ENCODE results near the gene BCAT1.

The BCAT1 gene, protein sequence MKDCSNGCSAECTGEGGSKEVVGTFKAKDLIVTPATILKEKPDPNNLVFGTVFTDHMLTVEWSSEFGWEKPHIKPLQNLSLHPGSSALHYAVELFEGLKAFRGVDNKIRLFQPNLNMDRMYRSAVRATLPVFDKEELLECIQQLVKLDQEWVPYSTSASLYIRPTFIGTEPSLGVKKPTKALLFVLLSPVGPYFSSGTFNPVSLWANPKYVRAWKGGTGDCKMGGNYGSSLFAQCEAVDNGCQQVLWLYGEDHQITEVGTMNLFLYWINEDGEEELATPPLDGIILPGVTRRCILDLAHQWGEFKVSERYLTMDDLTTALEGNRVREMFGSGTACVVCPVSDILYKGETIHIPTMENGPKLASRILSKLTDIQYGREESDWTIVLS

DNA sequence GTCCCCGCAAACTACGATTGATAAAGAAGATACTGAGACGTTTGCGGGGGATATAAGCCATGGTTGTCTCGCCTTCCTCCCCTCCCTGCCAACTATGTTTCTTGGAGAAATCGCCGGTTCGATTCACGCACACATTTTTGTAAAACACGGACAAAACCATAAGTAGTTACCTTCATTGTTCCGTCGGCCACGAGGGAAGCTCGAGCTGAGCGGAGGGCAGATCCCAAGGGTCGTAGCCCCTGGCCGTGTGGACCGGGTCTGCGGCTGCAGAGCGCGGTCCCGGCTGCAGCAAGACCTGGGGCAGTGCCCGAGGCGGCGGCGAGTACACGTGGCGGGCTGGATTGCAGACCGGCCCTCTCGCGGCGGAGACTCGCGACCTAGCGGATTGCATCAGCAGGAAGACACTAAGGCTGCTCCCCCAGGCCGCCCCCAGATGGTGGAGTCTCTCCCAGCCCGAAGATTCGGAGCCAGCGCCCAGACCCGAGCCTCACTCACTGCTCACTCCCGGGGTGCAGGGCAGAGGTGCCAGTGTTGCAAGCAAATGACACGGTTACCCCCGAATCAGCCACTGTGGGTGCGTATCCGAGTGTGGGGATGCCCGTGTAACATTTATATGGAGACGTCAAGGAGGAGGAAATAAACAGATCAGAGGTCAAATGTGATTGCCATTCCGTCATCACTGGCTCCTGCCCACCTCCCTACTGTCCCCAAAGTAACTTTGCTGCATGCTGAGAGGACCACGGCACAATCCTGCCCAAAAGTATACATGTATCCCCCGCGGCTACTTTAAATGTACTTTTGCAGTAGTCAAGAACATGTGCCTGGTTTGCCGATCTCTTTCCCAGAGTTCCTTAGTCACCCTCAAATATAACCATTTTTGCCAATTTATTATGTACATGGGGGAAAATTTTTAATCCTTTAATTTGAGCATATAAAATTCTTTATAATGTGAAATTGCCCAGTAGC lies at the start of gene BCAT1:
BCAT1 (minus strand) TSS at position 345 of the 966 bp plus-strand sequence; CDS start at position 176, 169 bp downstream.
- peak; percentile 65 for DNase-seq

DNA sequence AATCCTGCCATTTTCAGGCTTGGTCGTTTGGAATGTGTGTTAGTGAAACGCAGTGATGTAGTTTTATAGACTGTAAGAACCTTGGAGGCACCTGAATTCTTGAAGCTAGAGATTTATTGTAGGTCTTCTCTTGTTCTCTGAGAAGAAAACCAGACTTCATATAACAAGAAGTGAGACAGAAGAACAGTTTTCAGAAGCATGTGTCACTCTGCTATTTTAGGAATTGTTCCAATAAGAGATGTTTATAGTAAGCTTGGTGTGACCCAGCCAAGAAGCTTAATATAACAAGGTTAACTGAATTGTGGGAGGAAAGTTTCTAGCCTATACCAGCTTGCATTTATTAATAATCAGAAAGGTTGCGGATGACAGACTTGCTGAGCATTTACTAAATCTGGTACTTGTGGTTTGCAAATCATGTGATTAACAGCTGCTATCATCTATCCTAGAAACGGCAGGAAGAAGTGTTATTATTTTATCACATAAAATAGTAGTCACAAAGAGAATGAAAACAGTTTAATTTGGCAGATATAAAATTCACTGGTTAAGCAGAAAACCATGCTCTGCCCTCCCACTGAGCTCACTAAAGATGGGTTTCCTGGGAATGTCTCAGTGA lies 49.2 kb upstream of the BCAT1 start:
- DNase-seq = no peak

DNA sequence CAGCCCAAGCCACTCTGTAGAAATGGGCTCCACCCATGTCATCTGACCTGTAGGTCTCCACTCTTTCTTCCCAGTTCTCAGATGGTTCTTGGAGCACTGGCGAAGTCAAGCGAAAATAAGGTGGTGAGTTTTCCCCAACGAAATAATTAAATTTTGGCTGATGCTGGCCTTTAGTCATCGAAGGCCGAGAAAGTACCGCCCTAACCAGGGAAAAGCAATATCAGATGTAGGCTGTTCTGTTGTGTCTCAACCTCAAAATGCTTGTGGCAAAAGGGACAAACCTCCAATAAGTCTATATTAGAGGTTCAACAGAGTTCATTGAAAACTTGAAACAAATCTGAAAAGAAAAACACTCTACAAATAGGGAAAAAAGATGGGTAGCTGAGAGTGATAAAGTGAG lies 48.6 kb upstream of the BCAT1 start:
- DNase-seq = no peak

DNA sequence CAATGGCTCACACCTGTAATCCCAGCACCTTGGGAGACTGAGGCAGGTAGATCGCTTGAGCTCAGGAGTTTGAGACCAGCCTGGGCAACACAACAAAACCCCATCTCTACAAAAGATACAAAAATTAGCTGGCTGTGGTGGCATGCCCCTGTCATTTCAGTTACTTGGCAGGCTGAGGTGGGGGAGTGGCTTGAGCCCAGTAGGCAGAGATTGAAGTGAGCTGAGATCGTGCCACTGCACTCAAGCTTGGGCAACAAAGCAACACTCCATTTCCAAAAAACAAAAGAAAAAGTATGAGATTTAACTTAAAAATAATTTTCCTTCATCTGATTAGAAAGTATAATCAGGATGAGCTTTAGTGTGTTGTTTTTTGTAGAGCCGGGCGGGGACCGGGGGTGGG lies 47.9 kb upstream of the BCAT1 start:
- DNase-seq = no peak

DNA sequence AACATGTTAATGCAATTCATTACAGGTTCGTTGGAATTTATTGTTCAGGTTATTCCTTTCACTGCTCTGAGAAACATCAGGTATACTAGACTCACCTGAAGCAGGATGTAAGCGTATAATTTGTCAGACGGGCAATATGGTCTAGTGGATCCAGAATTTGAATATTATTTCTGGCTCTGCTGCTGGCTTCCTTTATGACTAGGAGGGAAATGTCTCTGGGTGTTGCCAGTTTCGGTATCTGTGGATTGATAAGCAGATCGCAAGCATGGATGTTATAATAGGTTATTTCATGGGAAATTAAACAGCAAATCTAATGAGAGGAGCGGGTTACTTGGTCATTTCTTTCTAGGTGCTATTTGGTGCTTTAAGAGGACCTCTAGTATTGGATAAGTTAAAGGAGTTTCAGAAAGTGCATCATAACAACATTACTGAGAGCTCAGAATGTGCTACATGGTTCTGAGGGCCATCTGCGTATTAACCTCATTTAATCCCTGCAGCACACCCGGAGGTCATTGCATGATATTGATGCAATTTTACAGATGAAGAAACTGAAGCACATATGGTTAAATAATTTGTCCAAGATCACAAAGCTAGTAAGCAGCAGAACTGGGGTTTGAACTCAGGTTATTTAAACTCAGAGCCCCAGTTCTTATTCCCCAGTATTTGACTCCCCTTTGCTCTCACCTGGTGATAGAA lies 47.3 kb upstream of the BCAT1 start:
- DNase-seq = no peak

DNA sequence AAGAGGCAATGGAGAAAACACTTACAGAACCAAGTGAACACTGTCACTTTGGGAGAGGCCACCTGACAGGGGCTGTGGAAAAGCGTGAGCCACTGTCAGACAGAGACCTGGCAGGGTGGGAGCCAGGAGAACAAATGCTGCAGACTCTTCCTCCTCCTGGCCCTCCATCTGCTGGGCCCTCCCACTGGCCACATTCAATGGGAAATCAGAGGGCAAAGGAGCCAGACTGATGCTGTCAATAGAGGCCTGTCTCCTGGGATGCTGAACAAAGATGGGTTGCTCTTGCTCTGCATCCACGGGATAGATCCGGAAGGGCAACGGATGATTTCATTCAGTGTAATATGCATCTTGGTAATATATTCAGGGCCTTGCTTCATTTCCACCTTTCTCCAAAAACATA lies 44.9 kb upstream of the BCAT1 start:
- no peak for DNase-seq

DNA sequence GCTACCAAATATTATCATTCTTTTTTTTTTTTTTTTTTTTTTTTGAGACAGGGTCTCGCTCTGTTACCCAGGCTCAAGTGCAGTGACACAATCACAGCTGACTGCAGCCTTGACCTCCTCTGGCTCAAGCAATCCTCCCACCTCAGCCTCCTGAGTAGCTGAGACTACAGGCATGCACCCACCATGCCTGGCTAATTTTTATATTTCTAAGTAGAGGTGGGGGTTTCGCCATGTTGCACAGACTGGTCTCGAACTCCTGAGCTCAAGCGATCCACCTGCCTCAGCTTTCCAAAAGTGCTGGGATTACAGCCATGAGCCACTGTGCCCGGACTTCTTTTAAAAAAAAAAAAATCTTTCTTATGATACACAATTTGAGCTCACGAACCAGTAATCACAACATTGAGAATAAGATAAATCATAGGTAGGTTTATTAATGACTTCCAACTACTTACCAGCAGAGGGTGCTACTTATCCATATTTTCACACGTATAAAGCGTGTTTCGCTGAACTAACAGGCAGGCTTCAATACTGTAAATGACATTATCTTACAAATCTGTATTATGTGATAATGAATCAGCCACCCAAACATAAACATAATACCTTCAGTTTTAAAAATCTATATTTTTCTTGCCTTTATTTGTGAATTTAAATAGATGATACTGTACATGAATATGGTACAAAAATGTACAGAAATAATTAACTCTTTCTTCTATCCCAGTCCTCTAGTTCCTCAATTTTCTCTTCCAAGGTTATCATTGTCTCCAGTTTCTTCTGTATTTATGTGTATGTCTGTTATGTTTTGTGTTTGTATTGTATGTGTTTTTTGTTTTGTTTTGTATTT lies 42.5 kb upstream of the BCAT1 start:
- DNase-seq = no peak

DNA sequence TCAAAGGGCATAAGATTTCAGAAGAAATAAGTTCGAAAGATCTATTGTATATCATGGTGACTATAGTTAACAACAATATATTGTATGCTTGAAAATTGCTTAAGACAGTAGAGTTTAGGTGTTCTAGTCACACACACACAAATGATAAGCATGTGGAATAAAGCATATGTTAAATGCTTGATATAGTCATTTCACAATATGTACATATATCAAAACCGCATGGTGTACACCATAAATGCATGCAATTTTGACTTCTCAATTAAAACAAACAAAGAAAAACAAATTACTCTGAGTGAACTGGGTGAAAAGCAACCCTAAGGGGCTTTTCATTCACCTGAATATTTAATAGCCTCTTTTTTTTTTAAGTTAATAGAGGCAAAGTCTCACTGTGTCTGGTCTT lies 40.3 kb upstream of the BCAT1 start:
- no peak for DNase-seq

DNA sequence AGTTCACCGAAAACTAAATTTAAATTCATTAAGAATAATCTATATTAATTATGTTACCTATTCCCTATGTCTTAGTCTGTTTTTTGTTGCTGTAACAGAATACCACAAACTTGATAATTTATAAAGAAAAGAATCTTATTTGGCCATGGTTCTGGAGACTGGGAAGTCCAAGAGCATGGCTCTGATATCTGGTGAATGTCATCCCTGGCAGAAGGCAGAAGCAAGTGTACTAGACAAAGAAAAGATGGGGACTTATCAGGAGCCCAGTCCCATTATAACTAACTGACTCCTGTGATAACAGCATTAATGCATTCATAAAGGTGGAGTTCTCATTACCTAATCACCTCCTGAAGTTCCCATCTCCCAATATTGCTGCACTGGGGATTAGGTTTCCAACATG lies 33.3 kb upstream of the BCAT1 start:
- no peak for DNase-seq

DNA sequence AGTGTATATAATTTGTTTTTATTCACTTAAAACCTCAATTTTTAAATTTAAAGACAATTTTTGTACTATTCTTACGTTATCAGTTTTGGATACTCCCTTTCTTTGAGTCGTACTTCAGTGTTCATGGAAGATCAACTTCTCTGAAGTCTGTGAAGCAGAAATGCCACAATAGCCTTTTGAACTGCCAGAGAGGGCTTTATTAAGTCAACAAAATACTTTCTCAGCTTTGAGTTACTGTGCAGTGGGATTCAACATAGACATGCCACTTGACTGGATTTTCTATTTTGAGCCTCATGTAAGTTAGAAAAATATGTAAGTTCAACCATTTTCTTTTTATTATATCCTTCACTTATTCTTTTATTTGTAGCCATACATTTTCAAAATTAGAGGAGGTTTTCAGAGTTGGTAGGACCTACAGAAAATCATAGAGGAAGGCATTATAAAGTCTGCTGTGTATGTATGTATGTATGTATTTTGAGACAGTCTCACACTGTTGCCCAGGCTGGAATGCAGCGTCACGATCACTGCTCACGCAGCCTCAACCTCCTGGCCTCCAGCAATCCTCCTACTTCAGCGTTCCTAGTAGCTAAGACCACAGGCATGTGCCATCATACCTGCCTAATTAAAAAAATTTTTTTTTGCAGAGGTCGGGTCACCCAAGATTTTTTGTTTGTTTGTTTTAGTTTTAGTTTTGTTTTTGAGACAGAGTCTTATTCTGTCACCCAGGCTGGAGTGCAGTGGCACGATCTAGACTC lies 31.3 kb upstream of the BCAT1 start:
- DNase-seq = no peak

DNA sequence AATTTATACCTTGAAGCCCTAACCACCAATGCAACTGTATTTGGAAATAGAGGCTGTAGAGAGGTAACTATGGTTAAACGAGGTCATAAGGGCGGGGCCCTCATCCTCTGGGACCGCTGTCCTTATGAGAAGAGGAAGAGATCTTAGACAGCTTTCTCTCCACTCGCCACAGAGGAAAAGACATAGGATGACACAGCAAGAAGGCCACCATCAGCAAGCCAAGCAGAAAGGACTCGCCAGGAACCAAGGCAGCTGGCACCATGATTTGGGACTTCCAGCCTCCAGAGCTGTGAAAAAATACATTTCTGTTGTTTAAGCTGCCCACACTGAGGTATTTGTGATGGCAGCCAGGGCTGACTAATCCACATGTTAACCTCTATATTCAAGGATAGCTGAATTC lies 30.4 kb upstream of the BCAT1 start:
- no peak for DNase-seq

DNA sequence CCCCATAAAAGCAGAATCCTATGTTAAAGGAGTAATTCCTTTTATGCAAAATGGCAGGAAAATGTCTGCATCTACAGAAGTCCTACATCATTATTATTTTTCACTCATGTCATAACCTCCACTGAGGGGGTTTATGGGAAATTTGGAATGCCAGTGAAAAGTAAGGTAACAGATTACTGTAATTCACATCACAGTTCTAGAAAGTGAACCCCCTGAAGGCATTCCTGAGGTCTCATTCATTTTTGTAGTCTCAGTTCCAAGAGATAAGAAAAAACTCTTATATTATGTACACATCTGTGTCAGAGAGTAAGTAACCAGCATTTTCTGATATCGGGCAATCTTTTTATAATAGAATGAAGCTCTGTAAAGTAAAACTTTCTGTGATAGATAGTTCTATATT lies 28.8 kb upstream of the BCAT1 start:
- no peak for DNase-seq

DNA sequence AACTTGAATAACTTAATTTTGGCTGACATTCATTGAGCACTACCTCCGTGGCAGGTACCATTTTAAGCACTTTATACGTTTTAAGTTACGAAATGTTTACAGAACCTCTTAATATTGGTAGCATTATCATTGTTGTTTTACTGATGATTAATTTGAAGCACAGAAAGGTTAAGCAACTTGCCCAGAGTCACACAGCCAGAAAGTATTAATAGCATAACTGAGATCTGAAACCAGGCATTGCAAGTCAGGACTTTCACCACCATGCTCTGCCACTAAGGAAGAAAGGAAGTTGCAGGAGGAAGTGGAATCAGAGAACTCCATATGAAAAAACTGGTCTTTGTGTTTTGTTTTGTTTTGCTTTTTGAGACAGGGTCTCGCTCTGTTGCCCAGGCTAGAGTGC lies 28.2 kb upstream of the BCAT1 start:
- no peak for DNase-seq

DNA sequence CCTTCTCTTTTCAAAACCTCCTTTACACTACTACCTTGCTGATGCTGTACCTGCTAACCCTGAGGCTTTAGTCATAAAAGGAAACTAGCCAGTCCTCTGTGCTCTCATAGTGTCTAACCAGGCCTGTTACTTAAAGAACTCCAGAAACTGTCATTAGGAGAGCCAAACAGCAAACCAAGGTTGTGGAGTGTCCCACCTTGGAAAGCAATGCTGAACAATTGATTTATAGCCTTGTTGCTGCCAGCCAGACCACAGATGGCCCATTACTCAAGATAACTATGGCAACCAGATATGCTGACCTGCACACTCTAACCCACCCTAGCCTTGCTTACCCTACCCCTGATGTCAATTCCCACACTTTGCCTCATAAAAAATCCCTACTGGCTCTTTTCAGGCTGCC lies 26.5 kb upstream of the BCAT1 start:
- no peak for DNase-seq

DNA sequence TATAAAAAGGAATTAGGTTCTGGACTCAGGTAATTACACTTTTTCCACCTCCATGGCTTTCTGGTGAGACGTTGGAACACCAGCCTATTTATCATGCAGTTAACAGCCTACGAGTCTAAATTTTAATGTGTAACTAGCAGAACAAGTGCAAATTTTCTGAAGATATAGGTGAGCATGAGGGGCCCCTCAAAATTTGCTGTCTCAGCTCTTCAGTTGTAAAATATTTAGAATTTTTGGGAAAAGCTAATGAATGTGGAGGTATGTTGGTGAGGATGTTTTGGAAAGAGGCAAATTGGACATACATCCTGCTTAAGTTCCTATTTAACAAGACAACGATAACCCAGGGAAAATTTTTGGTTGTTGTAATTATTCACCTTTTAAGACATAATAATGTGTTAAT lies 25.3 kb upstream of the BCAT1 start:
- DNase-seq = no peak

DNA sequence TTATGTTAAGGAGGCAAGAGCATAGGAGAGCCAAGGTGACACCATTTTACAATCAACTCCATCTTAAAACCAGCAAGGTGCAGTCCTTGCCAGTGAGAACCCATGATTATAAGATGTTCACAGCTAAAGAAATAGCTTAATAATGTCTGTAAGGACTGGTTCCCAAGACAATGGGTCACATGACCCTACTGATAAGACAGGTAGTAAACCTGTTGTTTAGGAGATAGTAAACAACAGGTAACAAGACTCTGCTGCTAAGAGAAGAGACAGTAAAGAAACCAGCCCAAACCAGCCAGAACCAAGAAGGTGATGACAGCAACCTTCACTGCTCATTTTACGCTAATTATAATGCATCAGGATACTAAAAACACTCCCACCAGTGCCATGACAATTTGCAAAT lies 23.2 kb upstream of the BCAT1 start:
- DNase-seq = no peak

DNA sequence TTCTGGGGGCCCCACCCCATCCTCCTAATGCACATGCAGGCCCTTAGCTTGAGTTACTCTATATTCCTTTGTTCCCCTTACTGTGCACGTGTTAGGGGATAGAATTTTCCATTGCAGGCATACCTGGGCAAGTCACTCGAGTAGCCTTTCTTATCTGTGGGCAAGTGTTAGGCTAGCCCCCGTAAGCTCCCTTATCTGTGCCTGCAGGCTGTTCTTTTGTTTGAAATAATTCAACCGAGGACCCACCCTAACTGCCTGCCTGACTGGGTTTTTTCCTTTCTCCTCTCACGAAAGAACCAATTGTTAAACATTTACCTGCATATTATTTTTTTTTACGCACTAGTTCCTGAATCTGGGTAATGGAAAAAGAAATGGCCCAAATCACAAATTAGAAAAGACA lies 21.3 kb upstream of the BCAT1 start:
- no peak for DNase-seq

DNA sequence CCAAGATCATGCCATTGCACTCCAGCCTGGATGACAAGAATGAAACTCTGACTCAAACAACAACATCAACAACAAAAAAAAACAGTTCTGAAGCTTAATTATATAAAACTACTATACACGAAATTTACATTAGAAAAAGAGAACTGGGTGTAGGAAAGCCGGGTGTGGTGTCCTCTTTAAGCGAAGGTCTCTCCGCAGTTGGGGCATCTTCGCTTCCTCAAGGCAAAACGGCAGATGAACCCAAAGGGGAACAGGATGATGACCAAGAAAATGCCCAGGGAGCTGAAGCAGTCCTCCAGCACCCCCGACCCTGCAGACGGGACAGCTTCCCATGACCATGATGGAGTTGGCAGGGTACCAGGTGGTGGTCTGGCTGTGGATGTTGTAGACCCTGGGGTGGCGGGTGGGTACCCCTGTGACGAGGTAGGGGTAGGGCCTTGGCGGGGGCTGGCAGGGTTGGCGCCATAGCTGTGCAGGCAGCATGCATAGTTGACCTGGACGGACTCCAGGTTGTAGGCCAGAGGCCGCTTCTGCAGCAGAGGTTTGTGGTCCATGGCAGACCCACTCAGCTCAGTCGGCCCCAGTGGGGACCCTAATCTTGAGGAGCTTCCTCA lies 18.2 kb upstream of the BCAT1 start:
- no peak for DNase-seq

DNA sequence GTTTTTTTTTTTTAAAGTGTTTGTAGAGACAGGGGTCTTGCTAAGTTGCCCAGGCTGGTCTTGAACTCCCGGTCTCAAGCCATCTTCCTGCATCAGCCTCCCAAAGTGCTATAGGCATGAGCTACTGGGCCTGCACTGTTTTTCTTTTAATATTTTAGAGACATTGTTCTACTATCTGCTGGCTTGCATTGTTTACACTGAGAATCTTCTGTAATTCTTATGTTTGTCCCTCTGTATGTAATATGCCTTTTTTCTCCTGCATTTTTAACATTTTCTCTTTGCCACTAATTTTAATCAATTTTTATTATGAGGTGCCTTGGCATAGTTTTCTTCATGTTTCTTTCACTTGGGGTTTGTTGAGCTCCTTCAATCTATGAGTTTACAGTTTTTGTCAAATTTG lies 15.4 kb upstream of the BCAT1 start:
- no peak for DNase-seq

DNA sequence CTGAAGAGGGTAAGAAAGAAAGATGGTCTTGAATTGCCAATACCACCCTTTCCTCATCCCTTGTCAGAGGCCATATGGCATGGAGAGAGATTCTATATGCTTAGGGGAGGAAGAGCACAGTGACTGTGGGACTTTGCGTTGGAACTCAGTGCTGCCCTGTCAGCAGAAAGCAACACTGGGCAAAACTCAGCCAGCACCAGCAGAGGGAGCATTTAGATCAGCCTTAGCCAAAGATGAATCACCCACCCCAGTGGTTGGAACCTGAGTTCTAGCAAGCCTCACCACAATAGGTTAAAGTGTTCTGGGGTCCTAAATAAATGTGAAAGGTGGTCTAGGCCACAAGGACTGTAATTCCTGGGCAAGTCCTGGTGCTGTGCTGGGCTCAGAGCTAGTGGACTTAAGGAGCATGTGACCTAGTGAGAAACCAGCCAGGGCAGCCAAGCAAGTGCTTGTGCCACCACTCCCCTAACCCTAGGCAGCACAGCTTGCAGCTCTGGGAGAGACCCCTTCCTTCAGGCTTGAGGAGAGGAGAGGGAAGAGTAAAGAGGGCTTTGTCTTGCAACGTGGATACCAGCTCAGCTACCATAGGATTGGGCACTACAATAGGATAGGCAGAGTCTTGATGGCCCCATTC lies 11.4 kb upstream of the BCAT1 start:
- peak; percentile 70 for DNase-seq
